T-helper 9 cell (primary cell): Measurements from ENCODE around the gene NRG2.

ENCODE experiments used
- DNase-seq: peaks from one replicate; pipeline ENCODE4 v3.0.0-alpha.2; 2020

The NRG2 gene

GRCh38 chr5:139808481-139809330, 234.4 kb downstream of the NRG2 start:
- DNase-seq: no peak

- DNase-seq: no peak
Observed at GRCh38 chr5:139807647-139808030, 235.5 kb downstream of the NRG2 start.

DNA sequence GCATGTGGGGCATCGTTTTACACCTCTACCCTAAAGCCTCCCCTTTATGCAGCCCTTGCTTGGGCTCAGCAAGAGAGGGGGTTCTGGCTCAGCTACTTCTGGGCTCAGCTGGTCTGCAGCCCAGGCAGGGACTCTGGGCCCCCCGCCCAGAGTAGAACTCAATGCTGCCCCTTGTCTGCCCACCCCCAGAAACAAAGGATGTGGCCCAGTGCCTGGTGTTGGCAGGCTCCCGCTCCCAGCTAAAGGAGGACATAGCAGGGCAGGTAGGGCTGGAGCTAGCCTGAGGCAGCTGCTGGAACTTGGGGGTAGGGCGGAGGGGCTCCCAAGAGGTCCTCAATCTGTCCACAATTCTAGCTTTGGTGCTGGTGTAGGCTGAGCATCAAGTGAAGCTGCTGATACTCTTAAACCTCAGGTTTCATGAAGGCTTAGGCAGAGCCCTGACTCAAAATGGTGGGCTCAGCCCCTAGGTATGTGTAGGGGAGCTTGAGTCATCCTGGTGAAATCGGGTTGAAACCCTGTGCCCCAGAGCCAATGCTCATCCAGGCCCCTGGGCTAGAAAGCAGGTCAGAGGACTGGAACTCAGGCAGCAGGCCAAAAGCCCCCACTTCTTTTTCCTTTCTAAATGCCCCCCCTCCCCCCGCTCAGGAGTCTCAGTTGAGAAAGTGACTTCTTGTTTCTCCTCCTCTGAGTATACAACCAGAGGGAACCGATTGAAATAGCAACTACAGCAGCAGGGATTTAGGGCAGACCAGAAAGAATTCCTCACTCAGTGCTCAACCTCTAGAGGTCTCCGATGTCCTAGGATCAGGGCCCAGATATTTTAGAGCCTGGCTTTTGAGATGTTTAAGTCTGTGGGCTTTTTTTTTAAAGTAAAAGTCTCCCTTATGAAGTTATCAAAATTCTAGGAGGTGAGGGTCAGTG, 236.1 kb downstream of the NRG2 start:
- DNase-seq: no peak

- DNase-seq: no peak
Observed at GRCh38 chr5:139806111-139806510, 237.0 kb downstream of the NRG2 start.

DNA sequence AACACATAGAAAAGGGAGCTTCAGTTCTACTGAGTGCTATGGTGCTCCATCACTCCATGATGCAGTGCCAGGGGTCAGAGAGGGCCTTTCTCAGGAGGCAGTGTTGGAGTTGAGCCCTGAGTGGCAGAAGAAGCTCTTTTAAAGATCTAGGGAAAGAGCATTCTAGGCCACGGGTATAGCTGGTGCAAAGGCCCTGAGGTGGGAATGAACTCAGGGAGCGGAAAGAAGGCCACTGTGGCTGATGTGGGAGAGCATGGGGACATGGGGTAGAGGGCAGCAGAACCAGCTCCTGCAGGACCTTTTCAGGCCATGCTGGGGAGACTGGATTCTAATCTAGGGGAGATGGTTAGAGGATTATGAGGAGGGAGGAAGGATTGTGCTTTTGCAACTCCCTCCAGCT, 237.6 kb downstream of the NRG2 start:
- no peak for DNase-seq

GRCh38 chr5:139804800-139805397, 238.2 kb downstream of the NRG2 start:
- no peak for DNase-seq

DNA sequence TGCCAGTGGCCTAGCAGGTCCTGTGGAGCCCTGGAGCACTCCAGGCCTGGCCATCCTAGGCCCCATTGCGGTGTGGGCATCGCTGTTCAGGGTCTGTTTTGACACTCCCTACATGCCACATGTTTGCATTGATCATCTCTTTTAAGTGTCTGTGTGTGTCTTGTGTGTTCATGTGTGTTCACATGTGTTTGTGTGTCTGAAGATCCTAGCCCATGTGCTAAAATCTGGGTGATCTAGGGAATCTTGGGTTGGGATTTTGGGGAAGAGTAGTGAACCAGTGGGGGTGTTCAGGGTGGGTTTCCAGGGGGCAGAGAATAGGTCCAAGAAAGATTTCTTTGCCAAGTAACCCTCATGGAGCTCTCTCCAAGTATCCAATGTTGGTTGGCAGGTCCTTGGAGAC, 239.1 kb downstream of the NRG2 start:
- DNase-seq: no peak

DNA sequence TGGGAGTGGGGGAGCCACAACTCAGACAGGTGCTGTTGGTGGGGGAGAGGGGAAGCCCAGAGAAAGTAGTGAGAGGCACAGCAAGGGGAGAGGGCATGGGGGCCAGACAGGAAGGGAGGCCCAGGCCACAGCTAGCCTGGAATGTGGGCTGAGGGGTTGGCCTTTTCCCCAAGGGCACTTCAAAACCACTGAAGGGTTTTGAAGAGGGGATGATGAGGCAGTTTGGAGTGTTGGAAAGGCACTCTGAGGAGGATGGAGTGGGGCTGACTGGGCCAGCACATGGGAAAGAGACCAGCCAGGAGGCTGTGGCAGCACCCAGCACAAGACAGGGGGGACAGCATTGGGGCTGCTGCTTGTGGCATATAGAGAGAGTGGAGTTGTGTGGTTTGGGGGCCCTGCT, 243.7 kb downstream of the NRG2 start:
- DNase-seq: no peak

DNA sequence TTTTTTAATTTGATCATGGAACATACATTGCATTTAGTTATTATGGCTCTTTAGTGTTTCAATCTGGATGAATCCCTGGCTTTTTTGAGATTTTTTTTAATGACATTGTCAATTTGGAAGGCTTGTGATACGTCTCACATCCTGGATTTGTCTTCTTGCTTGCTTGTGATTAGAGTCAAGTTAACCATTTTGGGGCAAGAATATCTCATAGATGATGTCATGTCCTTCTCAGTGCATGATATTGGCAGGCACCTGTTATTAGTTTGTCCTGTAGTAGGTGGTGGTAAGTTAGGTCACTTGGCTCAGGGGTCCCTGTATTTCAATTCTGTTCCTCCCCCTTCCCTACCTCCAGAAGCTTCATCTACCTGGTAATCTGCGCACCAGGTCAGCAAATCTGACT, 244.2 kb downstream of the NRG2 start:
- no peak for DNase-seq

DNA sequence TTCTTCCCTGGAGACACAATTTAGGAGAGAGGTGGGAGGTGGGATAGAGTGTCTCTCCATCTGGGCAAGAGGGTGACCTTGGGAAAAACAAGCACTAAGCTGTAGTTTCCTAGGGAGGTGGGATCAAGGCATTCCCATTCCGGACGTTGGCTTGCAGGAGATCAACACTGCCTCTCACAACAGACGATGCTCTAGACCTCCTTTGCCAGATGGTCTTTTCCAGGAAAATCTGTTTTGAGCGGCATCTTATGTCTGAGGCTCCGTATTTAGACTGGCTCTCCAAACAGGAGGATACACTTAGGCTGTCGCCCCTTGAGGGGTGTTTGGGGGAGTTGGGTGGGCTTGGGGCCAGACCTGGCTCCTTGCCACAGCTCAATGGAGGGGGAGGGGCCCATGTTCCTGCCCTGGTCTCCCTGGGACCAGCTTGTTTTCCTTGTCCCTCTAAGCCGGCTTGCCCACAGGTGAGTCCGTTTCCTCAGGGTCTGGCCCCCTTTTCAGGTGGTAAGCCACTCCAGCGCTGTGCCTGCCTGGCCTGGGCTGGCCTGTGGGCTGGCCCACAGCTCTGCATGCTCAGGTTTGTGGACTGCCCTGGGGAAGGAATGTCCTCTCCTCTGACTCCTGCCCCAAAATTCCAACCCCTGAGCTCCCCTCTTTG, 245.1 kb downstream of the NRG2 start:
- no peak for DNase-seq

DNA sequence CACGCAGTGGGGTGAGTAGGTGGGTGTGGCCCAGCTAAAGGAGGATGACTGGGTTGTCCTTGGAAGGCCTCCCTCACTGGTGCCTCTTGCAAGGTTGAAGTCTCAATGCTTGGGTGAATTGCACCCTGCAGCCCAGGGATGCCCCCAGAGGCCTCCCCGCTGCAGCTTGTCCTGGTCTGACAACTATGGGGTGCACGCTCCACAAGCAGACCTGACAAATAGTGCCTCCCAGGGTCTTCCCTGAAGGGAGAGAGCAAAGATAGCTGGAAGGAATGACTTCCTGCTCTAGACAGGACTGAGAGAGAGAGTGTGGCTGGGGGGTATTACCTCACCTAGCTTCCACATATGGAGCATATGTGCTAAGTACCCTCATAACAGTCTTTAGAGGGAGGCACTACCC, 245.8 kb downstream of the NRG2 start:
- DNase-seq: no peak
